Measurements from ENCODE around the gene ZNF232. TPM values are rescaled to one million over a fixed set of nuclear protein-coding genes. Genes with fewer than 3 reads are reported as not detected.

ZNF232 gene
- total and polyA plus RNA-seq, 4 donors: 5.9 to 7.8 (median 6.6) TPM

Other genes with a start within 250 kb of the ZNF232 start
- gene C17orf107, start 212.3 kb downstream of the ZNF232 start, total RNA-seq: 1 to 10 TPM; 2.5 to 2.9 TPM
- gene C17orf107, start 212.3 kb downstream of the ZNF232 start, polyA plus RNA-seq: 1 to 10 TPM in 1 of 2 donors, under 1 TPM in 1; 0.49 to 1.1 TPM
- 1 to 10 TPM in 1 of 2 donors, under 1 TPM in 1; 0.84 to 1.6 TPM for gene CHRNE, start 208.8 kb downstream of the ZNF232 start, total RNA-seq
- gene CHRNE, start 208.8 kb downstream of the ZNF232 start, polyA plus RNA-seq: under 1 TPM in 1 of 2 donors, not detected in 1; 0.61 TPM
- gene GP1BA, start 179.6 kb downstream of the ZNF232 start, total RNA-seq: under 1 TPM in 1 of 2 donors, not detected in 1; 0.19 TPM
- under 1 TPM in 1 of 2 donors, not detected in 1; 0.08 TPM for gene GP1BA, start 179.6 kb downstream of the ZNF232 start, polyA plus RNA-seq
- gene SLC25A11, start 171.8 kb downstream of the ZNF232 start, total RNA-seq: 10 to 100 TPM; 28.3 to 29.5 TPM
- gene SLC25A11, start 171.8 kb downstream of the ZNF232 start, polyA plus RNA-seq: 10 to 100 TPM; 31.8 to 41.6 TPM
- 10 to 100 TPM; 45.6 to 51.8 TPM for gene RNF167, start 171.6 kb downstream of the ZNF232 start, total RNA-seq
- 10 to 100 TPM; 39.3 to 89.3 TPM for gene RNF167, start 171.6 kb downstream of the ZNF232 start, polyA plus RNA-seq
- 100 to 1,000 TPM; 440 to 554 TPM for gene PFN1, start 163.3 kb downstream of the ZNF232 start, total RNA-seq
- gene PFN1, start 163.3 kb downstream of the ZNF232 start, polyA plus RNA-seq: 100 to 1,000 TPM; 543 to 728 TPM
- gene ENO3, start 160.8 kb downstream of the ZNF232 start, total RNA-seq: 1 to 10 TPM; 5.2 to 7.4 TPM
- 10 to 100 TPM in 1 of 2 donors, 1 to 10 TPM in 1; 9.5 to 46.2 TPM for gene ENO3, start 160.8 kb downstream of the ZNF232 start, polyA plus RNA-seq
- 10 to 100 TPM; 38.8 to 48.3 TPM for gene SPAG7, start 144.1 kb downstream of the ZNF232 start, total RNA-seq
- 100 to 1,000 TPM in 1 of 2 donors, 10 to 100 TPM in 1; 43.5 to 109 TPM for gene SPAG7, start 144.1 kb downstream of the ZNF232 start, polyA plus RNA-seq
- 10 to 100 TPM; 62.2 to 68.1 TPM for gene CAMTA2, start 124.2 kb downstream of the ZNF232 start, total RNA-seq
- gene CAMTA2, start 124.2 kb downstream of the ZNF232 start, polyA plus RNA-seq: 10 to 100 TPM; 21.7 to 67.5 TPM
- gene INCA1, start 114.4 kb downstream of the ZNF232 start, total RNA-seq: 1 to 10 TPM; 1.2 to 1.9 TPM
- gene INCA1, start 114.4 kb downstream of the ZNF232 start, polyA plus RNA-seq: 1 to 10 TPM; 1.3 to 4.9 TPM
- 100 to 1,000 TPM; 187 to 235 TPM for gene KIF1C, start 113.9 kb downstream of the ZNF232 start, total RNA-seq
- gene KIF1C, start 113.9 kb downstream of the ZNF232 start, polyA plus RNA-seq: 100 to 1,000 TPM in 1 of 2 donors, 10 to 100 TPM in 1; 89.0 to 371 TPM
- not detected for gene SLC52A1, start 76.5 kb downstream of the ZNF232 start, total RNA-seq
- under 1 TPM in 1 of 2 donors, not detected in 1; 0.88 TPM for gene SLC52A1, start 76.5 kb downstream of the ZNF232 start, polyA plus RNA-seq
- gene ZFP3, start 33.4 kb downstream of the ZNF232 start, total RNA-seq: 1 to 10 TPM; 4.0 to 6.0 TPM
- gene ZFP3, start 33.4 kb downstream of the ZNF232 start, polyA plus RNA-seq: 1 to 10 TPM in 1 of 2 donors, under 1 TPM in 1; 0.75 to 3.0 TPM
- under 1 TPM; 0.10 to 0.36 TPM for gene USP6, start 4.2 kb upstream of the ZNF232 start, total RNA-seq
- under 1 TPM in 1 of 2 donors, not detected in 1; 0.05 TPM for gene USP6, start 4.2 kb upstream of the ZNF232 start, polyA plus RNA-seq
- gene ZNF594, start 80.0 kb upstream of the ZNF232 start, total RNA-seq: 10 to 100 TPM in 1 of 2 donors, 1 to 10 TPM in 1; 8.1 to 10.3 TPM
- gene ZNF594, start 80.0 kb upstream of the ZNF232 start, polyA plus RNA-seq: 1 to 10 TPM in 1 of 2 donors, under 1 TPM in 1; 0.75 to 1.9 TPM
- 1 to 10 TPM; 5.8 to 6.1 TPM for gene SCIMP, start 123.0 kb upstream of the ZNF232 start, total RNA-seq
- gene SCIMP, start 123.0 kb upstream of the ZNF232 start, polyA plus RNA-seq: 1 to 10 TPM in 1 of 2 donors, under 1 TPM in 1; 0.84 to 8.0 TPM
- gene RABEP1, start 170.4 kb upstream of the ZNF232 start, total RNA-seq: 10 to 100 TPM; 42.3 to 47.5 TPM
- gene RABEP1, start 170.4 kb upstream of the ZNF232 start, polyA plus RNA-seq: 10 to 100 TPM; 21.1 to 26.4 TPM